ENCODE data around the gene ANXA3. TPM values are rescaled to one million over a fixed set of nuclear protein-coding genes. Genes with fewer than 3 reads are reported as not detected.

ANXA3 gene
- polyA plus RNA-seq, 3 donors, result 0.31 to 0.64 (median 0.55) TPM

DNA sequence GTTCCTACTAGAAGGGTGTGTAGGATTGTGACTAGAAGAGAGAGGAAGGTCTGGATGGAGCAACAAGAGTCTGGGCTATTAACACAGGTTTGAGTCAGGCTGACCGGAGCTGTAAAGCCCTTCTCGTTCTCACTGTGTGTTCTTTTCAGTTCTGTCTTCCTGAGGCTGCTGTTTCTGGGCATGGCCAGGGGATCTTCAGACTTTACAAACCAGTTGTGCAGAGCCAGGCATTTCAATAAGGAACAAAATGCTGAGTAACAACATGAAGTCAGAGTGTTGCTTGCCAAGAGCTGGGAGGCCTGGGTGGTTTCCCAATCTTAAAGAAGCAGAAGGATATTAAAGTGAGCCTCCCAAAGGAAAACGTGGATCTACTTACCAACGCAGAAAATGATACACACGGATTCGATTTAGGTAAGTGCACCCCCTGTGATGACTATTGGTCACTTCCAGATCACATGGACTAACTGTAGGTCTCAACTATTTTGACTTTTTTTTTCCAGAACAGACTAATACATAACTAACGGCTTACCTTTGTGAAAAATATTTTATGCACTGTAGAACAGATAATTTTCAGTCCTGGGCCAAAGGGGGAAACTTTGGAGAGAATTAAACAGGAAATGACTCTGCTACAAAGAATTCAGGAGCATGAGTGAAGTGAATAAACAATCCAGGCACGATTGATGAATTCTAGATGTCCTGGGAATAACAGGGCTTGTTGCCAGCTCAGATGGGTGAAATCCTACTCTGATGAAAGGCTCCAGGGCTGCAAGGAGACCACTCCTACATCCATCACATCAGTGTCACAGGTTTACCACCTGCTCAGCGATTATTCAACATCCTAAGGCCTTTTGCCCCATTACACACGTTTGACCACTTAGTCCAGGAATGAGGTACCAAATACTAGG lies 94.5 kb downstream of the ANXA3 start:
- WGBS (ENCODE audit: insufficient coverage), result 0% methylated on average over 2 of the region's 10 CpGs
- Histone ChIP-seq H3K4me3 (replicated peaks in 1 of 3; ENCODE audit: low read depth in 2 of 3, low read length in 3 of 3) (peak overlapping the region in 2 of 3 experiments; percentile 5 to 51), H2AFZ (ENCODE audit: insufficient read depth, low read depth, low read length, poor library complexity, severe bottlenecking) (no peak overlapping the region), H3K4me2 (replicated peaks; ENCODE audit: extremely low read depth, low read length, poor library complexity, severe bottlenecking) (peak overlapping the region; percentile 59), H4K20me1 (ENCODE audit: insufficient read depth, low read length) (no peaks in the 10 kb centered on the region), H3K9ac (ENCODE audit: insufficient read depth, low read length, poor library complexity, severe bottlenecking) (no peak overlapping the region), H3K9me3 (replicated peaks in 1 of 2; ENCODE audit: control insufficient read depth in 1 of 2, insufficient read depth in 1 of 2, low read length in 2 of 2) (no peaks in the 10 kb centered on the region), H3K4me1 (ENCODE audit: control insufficient read depth in 1 of 2, insufficient read depth in 2 of 2, low read length in 2 of 2) (peaks cover 52 to 75% of the 10 kb centered on the region in 2 donors), H3K36me3 (replicated peaks in 1 of 2; ENCODE audit: control insufficient read depth in 1 of 2, insufficient read depth in 2 of 2, low read length in 2 of 2) (no peaks in the 10 kb centered on the region), H3K27ac (ENCODE audit: low read depth in 1 of 2, low read length in 2 of 2) (peak overlapping the region; percentile 4 to 80), H3K27me3 (ENCODE audit: control insufficient read depth in 2 of 2, insufficient read depth in 2 of 2, low read length in 2 of 2) (no peaks in the 10 kb centered on the region), H3K79me2 (ENCODE audit: insufficient read depth, low read length) (no peaks in the 10 kb centered on the region)
- Mint-ChIP-seq H3K4me1 (peaks cover 74% of the 10 kb centered on the region), H3K27ac (peak overlapping the region; percentile 85 to 96 (median 93)), H3K36me3 (no peaks in the 10 kb centered on the region), H3K4me3 (peak overlapping the region; percentile 35 to 81), H3K27me3 (ENCODE audit: low read depth in 3 of 3) (no peaks in the 10 kb centered on the region), H3K9me3 (no peaks in the 10 kb centered on the region)
- intact Hi-C loops (cut with micrococcal nuclease), result loop anchor here (2.0 to 10.0 kb wide), 2 partner anchors 129 kb away; partner anchors contain the start of gene BMP2K (in 1 of the 2)
- DNase-seq, result peak; percentile 72 to 92 (median 87)
- no peak for TF ChIP-seq CTCF (IDR thresholded peaks at IDR 0.05)

- Mint-ChIP-seq H3K36me3 (peaks cover 0 to 1% of the 10 kb centered on the region in 2 donors), H3K4me3 (no peak overlapping the region), H3K27ac (no peak overlapping the region), H3K4me1 (peaks cover 78% of the 10 kb centered on the region), H3K9me3 (no peaks in the 10 kb centered on the region), H3K27me3 (ENCODE audit: low read depth in 3 of 3) (no peaks in the 10 kb centered on the region)
- no peak overlapping the region for H3K9ac ChIP-seq (ENCODE audit: insufficient read depth, low read length, poor library complexity, severe bottlenecking)
- H4K20me1 ChIP-seq (ENCODE audit: insufficient read depth, low read length), result no peaks in the 10 kb centered on the region
- intact Hi-C loops (cut with micrococcal nuclease), result loop anchor here in 1 of 2 donors (10.0 kb wide), 1 partner anchor 128 kb away; the partner anchor contains the start of gene BMP2K
- no peaks in the 10 kb centered on the region for H3K79me2 ChIP-seq (ENCODE audit: insufficient read depth, low read length)
- H3K27me3 ChIP-seq (ENCODE audit: control insufficient read depth in 2 of 2, insufficient read depth in 2 of 2, low read length in 2 of 2), result no peaks in the 10 kb centered on the region
- no peak overlapping the region for H3K27ac ChIP-seq (ENCODE audit: low read depth in 1 of 2, low read length in 2 of 2)
- DNase-seq, result no peak
- no peaks in the 10 kb centered on the region for H3K36me3 ChIP-seq (replicated peaks in 1 of 2; ENCODE audit: control insufficient read depth in 1 of 2, insufficient read depth in 2 of 2, low read length in 2 of 2)
- no peak for TF ChIP-seq CTCF (IDR thresholded peaks at IDR 0.05)
- no CpG with 5 or more reads among the region's 2 CpGs for WGBS (ENCODE audit: insufficient coverage)
- no peak overlapping the region for H2AFZ ChIP-seq (ENCODE audit: insufficient read depth, low read depth, low read length, poor library complexity, severe bottlenecking)
- H3K4me1 ChIP-seq (ENCODE audit: control insufficient read depth in 1 of 2, insufficient read depth in 2 of 2, low read length in 2 of 2), result peaks cover 57 to 80% of the 10 kb centered on the region in 2 donors
- H3K4me3 ChIP-seq (replicated peaks in 1 of 3; ENCODE audit: low read depth in 2 of 3, low read length in 3 of 3), result no peak overlapping the region
- no peak overlapping the region for H3K4me2 ChIP-seq (replicated peaks; ENCODE audit: extremely low read depth, low read length, poor library complexity, severe bottlenecking)
- H3K9me3 ChIP-seq (replicated peaks in 1 of 2; ENCODE audit: control insufficient read depth in 1 of 2, insufficient read depth in 1 of 2, low read length in 2 of 2), result no peaks in the 10 kb centered on the region
Observed at GRCh38 chr4:78647272-78647671, 95.7 kb downstream of the ANXA3 start.
